AG08395 (cell line): ENCODE measurements around the gene GPR157.
"Not testable (repeated sequence)": the region's sequence is repeated elsewhere in the genome, so short reads cannot be mapped to it uniquely, and the experiment has no call there.

Source experiments
- DNase-seq: peaks from one replicate; pipeline ENCODE4 v3.0.0; 2012; ENCODE audit warnings: mixed read lengths, low spot score

The GPR157 gene

DNA sequence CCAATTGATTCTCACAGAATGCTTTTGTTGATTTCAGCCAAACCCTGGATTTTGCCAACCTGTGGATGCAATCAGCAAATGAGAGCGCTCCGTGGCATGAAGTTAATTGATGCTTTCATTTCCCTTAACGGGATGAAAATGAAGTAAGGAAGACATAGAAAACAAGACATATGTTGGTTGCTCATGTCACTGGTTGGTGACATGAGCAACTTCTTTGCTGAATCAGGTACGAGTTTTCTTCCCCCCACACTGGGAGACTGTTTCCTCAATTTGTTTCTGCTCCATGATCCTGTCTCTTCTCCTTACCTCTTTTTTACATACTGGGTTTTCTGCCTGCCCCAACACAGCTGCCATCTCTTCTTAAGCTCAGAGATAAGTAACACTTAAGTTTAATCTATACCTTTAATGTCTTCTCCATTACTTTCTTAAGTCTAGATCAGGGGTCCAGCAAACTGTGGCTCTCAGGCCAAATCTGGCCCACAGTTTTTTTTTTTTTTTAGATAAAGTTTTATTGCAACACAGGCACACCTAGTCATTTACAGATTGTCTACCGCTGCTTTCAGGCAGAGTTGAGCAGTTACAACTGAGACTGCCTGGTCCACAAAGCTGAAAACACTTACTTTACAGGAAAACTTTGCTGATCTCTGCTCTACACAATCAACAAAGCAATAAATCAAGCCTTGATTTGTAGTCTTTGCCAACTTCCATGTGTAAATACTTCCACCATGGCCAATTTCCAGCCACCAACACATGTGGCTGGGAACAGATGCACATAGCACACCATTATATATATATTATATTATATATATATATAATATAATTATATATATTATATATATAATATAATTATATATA, 13.3 kb downstream of the GPR157 start:
- DNase-seq: no peak

DNA sequence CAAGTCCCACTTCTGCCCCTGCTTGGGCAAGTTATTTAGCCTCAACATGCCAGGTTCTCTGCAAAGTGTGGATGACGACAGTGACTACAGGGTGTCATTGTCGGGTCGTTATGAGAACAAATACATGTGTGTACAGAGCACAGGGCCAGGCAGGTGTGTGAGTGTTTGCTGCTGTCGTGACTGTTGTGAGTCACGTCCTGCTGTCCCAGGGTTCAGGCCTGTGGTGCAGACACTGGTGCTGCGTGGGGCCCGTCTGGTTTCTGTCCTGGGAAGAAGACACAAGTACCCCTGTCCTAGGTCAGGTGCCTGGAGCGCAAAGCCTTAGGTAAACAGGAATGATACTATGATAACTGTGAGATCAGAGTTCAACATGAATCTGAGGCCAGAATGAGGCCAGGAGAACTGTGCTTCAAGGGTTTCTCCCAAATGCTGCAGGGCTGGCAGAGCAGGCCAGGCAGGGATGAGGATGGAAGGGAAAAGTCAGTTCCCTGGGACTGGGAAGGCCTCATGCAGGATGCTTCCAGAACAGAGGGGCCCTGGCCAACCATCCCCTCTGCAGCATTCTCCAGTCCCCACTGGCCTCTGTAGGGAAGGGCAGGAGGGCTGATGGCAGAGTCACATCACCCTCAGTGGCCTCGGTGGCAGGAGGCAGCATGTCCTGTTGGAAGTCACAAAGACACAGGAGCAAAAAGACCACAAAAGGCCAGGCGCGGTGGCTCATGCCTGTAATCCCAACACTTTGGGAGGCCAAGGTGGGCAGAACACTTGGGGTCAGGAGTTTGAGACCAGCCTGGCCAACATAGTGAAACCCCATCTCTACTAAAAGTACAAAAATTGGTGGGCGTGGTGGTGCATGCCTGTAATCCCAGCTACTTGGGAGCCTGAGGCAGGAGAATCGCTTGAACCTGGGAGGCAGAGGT, 15.7 kb downstream of the GPR157 start:
- DNase-seq: no peak

DNA sequence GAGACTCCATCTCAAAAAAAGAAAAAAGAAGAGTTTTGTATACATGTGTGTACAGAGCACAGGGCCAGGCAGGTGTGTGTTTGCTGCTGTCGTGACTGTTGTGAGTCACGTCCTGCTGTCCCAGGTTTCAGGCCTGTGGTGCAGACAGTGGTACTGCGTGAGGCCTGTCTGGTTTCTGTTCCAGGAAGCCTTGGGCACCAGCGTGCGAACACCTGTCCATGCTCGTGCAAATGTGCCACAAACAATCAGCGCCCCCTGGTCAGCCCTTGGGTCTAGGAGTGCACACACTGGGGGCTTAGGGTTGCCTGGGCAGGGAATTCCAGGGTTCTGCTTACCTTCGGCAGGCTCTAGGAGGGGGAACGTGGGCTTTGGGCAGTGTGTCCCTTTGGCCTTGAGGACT, 16.9 kb downstream of the GPR157 start:
- DNase-seq: no peak

DNA sequence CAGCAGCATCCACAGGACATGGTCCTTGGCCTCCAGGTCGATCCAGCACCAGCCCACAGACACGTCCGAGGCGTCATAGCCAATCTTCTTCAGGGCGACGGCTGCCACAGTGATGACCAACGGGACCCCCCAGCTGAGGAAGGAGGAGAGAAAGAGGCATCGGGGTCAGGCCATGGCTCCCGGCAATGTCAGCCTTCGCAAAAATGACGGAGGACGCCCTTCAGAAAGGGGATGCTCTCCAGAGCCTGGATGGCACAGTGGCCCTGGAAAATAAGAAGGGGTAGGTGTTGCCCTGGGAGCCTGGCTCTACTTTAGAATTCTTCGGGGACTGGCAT, 17.6 kb downstream of the GPR157 start:
- DNase-seq: no peak

DNA sequence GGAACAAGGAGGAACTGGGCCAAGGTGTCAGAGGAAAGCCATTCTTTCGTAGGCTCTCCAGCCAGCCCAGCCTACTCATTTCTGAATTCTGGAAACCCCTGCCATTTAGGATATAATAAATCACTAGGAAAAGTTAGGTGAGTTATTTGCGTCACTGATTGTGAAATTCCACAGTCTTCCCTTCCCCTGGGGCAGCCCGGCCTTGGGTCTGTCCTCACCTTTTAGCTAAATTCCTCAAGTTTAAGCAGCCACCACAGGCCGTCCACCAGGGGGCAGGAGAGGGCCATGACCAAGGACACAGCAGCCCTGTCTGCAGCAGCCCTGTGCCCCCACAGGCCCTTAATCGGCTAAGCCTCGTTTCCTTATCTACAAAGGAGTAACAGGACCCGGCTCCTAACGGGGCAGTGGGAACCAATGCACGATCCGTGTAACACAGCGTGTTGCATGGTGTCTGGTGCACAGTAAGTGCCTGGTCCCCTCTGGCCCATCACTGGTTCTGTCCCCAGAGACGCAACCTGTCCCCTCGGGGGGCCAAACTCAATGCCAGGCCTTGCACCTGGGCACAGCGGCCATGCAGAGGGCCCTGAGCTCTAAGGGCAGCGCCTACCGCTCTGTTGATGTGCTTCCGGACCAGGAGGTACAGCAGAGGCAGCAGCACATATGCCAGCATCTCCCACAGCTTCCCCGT, 18.1 kb downstream of the GPR157 start:
- DNase-seq: peak; percentile 87

DNA sequence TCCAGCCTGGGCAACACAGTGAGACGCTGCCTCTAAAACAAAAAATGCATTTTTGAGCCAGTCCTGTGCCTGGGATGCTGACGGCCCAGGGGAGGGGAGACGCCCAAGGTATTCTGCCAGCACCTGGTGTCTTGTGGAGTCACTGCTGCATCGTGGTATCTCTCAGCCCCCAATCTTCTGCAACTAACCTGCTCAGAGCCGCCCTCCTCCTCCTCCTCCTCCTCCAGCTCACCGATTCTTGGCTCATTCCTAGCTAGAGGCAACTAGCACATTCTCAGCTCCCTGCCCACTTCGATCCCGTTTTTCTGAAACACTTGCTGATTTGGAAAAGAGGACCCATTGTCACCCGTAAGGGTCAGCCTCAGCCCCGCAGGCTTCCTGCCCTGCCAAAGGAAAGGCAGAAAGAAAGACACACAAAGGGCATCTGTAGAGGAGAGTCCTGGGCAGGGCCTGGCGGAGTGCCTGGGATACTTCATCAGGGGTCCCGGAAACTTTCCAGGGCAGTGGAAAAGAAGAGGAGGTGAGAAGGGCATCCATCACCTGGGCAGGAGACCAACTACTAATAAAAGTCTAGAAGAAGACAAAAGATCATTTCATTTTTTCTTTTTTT, 20.7 kb downstream of the GPR157 start:
- no peak for DNase-seq

DNA sequence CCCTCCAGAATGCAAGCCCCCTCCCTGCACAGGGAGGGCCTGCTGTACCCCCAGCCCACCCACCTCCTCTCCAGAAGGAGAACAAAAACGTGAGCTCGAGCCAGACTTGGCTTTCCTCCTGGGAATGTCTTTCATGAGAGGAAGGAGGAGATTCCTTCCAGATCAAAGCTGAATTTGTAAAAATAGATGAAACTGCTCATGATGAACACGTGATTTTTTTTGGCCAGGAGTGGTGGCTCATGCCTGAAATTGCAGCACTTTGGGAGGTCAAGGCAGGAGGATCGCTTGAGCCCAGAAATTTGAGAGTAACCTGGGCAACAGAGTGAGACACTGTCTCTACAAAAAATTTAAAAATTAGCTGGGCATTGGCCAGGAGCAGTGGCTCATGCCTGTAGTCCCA, 21.8 kb downstream of the GPR157 start:
- no peak for DNase-seq

DNA sequence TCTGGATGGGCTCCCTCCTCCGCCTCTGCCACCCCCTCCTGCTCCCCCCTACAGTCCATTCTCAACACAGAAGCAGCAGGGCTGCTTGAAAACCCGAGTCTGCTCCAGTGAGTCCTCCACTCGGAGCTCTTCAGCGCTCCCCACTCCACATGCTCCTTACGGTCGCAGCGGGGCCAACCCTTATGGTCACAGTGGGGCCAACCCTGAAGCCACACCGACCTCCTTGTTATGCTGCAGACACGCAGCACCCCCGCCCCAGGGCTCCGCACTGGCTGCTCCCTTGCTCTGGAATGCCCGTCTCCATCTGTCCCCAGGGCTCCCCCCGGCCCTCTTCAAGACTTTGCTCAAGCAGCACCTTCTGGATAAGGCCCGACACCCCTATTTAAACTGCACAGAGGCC, 22.6 kb downstream of the GPR157 start:
- DNase-seq: no peak

DNA sequence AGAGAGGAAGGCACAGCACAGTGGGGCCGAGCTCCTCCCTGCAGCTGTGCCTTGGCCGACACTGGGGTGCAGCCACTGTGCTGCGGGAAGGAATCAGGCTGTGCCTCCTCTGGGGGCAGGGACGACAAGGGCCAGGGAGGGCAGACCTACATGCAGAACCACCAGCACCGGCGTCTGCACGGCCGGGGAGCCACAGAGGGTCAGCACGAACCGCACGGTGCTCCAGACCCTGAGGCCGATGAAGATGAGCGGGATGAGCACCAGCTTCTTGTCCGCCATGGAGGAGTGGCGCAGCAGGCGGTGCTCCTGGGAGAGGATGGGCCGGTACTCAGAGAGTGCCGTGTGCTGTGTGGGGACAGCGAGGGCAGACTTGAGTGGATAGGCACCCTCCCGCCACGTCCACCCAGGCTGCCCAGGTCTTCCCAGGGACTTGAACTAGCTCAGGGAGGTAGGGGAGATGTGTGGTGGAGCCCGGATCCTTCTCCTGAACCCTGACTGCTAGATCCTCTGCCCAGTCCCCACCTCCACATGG, 23.5 kb downstream of the GPR157 start:
- DNase-seq: no peak

DNA sequence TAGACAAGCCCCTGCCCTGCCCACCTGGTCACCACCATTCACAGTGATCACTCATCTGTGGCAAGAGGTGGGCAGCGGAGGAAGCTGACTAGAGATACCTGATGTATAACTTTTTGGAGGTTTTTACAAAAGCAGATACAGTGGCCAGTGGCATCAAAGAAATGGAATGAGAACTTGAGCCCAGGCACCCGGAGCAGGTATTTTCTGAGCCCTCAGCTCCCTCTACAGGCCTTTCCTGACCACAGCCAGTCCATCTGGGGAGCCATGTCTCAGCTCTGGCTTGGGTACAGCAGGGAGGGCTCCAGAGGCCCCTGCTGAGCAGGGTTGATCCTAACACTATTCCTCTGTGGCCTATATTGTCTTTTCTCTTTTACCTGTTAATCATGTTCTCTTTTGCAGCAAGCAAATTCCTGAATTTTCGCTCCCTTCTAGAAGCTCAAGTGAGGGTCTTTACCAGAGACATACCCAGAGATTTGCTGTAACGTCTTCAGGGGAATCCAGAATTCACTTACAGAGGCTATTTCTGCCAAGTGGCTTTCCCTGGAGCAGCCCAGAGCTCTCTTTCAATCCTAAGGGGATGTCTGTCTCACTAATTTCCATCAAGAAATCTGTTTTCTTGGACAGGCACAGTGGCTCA, 27.3 kb downstream of the GPR157 start:
- DNase-seq: peak; percentile 85

DNA sequence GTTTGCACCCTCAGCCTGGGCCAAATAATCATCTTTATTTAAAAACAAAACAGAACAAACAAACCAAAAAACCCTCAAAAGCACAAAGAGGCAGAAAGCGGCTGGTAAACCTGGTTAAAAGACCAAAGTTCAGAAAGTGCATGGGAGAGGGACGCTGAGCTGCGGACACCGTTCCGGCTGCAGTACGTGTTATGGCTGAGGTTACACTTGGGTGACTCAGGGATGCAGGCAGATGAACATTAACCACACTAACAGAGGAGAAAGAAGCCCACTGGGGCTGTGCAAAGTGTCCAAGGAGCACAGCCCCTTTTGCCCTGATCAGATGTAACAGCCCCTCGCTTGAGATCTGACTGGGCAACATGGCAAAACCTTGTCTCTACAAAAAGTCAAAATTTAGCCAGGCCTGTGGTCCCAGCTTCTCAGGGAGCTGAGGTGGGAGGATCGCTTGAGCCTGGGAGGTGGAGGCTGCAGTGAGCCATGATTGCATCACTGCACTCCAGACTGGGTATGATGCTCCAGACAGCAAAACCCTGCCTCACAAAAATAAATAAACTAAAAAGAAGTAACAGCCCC, 28.3 kb downstream of the GPR157 start:
- no peak for DNase-seq

DNA sequence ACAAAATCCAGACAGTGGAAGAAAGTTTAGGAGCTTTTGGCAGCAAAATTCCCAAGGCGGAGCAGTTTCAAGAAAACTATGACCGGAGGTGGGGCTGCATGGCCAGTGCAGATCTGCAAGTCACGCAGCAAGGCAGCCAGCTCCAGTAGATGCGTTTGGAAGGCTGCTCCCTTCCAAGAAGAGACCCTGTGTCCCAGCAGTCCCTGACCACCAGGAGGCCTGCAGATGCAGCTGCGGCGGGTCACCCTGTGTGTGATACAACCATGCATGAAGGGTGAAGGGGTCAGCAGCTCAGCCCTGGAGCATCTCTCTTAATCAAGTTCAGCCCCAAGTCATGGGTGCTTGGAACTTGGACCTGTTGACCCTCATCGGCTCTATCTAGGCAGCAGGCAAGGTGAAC, 29.3 kb downstream of the GPR157 start:
- DNase-seq: no peak

DNA sequence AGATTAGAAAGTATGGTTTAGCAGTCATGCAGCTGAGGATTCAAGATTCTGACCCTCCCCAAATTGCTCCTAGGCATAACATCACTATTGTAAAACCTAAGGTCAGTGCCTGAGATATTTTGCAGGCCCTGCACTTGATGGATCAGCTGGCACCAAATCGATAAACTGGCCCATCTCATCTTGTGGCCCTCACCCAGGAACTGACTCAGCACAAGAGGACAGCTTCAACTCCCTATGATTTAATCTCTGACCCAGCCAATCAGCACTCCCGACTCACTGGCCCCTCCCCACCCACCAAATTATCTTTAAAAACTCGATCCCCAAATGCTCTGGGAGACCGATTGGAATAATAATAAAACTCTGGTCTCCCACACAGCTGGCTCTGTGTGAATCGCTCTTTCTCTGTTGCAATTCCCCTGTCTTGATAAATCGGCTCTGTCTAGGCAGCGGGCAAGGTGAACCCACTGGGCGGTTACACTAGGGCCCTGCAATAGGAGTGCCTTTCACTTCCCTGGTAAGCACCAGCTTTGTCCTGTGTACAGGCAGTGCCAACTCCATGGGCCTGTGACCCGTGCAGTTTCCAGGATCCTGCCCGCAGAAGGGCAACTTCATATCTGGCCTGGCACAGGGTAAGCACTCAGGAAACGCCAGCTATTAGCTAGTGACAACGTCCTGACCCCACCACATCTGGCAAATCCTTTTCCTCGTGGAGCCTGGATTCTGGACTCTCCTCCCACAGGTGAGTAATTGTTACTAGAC, 30.8 kb downstream of the GPR157 start:
- no peak for DNase-seq

DNA sequence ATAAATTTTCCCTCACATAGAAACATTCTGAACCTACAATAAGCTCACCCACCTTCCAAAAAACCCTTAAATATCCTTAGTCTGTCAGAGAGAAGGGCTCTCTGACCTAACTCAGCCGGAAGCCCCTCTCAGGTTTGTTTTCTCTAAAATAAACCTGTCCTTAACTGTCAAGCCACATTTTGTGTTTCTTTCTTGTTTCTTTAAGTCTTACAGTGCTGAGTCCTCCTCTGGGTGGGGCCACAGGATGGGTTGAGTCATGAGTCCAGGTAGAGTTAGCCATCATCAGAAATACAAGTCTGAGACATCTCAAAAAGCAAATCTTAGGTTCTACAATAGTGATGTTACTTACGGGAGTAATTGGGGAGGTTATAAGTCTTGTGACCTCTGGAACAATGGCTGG, 33.1 kb downstream of the GPR157 start:
- no peak for DNase-seq

DNA sequence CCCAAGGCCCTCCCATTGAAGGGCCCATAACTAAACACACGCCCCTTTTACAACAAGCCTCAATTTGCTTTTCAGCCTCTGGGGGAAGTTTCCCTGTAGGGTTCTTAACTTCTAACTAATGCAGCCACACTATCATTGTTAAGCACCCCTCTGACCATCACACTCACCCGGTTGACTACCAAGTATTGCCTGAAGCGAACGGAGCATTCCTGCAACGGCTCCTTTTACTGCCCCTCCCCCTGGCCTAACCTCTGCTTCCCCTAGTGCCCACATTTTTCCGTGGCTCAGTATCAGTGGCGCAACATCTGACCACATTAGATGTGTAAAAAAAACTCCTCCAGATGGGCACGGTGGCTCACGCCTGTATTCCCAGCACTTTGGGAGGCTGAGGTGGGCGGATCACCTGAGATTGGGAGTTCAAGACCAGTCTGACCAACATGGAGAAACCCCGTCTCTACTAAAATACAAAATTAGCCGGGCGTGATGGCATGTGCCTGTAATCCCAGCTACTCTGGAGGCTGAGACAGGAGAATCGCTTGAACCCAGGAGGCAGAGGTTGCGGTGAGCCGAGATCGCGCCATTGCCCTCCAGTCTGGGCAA, 34.8 kb downstream of the GPR157 start:
- DNase-seq: not testable (repeated sequence)

DNA sequence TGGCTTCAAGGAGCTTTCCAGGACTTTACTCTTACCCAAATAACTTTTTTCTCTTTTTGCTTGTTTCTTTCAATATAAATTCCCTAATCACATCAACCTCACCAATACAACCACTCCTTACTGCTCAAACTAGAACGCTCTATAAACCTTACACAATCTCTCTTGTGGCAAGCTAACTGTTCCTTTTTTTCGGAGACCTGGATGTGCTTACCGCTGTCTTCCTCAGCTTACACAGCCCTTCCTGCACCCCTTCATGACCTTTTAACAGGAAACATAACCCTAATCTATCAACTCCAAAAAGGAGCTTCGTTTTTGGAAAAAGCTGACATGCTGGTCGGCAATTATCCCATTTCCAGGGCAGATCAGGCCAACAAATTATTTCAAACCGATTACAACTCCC, 35.3 kb downstream of the GPR157 start:
- DNase-seq: no peak

DNA sequence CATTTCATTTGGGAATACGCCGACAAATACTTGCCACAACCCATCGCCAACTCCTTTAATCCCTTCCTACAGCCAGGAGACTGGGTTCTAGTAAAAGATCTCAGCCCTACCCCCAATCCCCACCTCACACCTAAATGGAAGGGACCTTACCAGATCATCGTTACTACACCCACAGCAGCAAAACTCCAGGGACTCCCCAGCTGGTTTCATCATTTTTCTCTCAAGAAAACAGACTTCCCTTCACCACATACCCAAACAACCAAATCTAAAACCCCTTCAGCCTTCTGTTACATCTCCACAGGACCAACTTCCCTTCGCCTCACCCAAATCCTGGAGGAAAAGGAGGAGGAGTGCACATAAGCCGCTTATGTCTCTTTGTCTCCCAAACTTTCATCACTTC, 35.8 kb downstream of the GPR157 start:
- DNase-seq: no peak

DNA sequence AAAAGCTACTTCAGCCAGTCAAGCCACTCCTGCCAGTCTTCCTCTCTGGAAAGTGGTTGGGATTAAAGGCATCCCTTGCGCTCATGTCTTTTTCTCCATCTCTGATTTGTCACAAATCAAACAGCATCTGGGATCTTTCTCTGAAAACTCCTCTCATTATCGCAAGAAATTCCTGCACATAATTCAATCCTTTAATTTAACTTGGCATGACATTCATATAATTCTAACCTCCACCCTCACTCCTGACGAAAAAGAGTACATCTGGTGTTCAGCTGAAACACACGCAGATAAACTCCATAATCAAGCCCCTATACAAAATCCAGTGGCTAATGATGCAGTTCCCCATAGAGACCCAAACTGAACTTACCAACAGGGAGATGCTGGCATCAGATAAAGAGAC, 40.1 kb downstream of the GPR157 start:
- DNase-seq: no peak

DNA sequence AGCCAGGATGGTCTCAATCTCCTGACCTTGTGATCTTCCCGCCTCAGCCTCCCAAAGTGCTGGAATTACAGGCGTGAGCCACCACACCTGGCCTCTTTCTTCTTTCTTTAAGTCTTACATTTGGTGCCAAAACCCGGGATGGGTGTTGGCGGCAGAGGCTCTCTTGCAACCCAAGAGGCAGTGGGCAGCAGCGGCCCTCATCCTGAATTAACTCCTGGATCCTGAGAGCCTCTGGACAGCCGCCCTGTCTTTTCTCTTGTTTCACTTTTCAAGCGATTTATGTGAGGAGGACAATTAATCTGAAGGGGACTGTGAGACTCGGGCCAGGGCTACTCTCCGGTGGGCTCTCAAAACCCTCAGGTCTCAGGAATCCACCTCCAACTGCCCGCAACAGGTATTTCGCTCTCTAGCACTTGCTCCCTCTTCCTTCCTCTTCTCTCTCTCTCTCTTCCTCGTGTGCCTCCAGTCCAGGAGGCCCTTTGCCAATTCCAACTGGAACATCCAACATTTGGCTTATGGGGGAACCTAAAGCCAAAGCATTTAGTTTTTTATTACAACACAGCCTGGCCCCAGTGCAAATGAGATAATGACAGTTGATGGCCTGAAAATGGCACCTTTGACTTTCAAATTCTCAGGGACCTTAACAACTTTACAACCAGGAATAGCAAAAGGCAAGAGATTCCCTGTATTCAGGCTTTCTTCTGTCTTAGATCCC, 41.3 kb downstream of the GPR157 start:
- DNase-seq: no peak
